Activated T-cell treated with anti-CD3 and anti-CD28 coated beads for 4 hours (primary cell): ENCODE results near the gene KRABD2.
"Not testable (repeated sequence)": the region's sequence is repeated elsewhere in the genome, so short reads cannot be mapped to it uniquely, and the experiment has no call there.

ENCODE experiments used
- DNase-seq: peaks from one replicate; pipeline ENCODE4 v3.0.0-alpha.2; 2020

The KRABD2 gene

DNA sequence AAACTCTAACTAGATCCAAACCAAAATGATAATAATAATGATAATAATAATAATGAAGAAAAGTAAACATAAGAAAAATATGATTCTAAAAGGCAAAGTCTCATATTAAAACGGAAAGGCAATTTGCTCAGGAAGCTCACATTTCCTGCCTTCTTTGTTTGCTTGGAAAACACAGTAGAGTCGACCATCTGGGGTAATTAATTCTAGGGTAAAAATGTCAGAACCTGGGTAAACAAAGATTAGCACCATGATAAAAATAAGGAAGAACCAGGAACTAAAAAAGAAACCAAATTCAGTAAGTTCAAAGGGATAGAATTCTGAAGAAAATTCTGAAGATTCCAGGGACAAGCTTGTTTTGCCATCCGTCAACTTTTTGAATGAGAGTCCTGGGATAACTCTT lies 16.2 kb downstream of the KRABD2 start:
- DNase-seq, result no peak

DNA sequence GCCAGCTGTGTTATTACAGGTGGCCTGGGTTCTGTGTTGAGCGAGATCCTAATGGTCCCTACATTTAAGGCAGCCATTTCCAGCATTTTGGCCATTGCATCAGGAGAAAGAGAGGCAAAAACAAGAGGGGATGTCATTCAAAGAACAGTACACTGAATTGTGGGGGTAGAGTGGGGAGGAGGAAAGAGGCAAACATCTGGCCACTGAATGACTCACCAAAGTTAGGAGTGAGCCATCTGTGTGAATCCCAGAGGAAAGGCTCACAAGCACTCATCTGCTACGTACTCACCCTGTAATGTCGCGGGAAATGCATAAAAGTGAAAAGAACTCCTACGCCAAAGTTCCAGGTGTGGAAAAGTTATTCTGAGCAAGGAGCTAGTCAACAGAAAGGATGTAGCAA lies 16.7 kb downstream of the KRABD2 start:
- DNase-seq, result no peak

GRCh38 chr17:8357910-8358309 lies 18.6 kb downstream of the KRABD2 start:
- DNase-seq, result no peak

- DNase-seq, result no peak
Measured at GRCh38 chr17:8354236-8354635, 22.3 kb downstream of the KRABD2 start.

DNA sequence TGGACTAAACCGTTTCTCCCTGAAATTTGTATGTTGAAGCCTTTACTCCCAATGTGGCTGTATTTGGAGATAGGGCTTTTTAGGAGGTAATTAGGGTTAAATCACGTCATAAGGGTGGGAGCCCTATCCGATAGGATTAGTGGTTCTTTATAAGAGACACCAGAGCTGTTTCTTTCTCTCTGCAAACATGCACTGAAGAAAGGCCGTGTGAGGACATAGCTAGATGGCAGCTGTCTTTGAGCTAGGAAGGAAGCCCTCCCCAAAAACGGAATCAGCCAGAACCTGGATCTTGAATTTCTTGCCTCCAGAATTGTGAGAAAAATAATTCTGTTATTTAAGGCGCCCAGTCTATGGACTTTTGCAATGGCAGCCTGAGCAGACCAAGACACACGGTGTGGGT lies 22.8 kb downstream of the KRABD2 start:
- DNase-seq, result no peak

DNA sequence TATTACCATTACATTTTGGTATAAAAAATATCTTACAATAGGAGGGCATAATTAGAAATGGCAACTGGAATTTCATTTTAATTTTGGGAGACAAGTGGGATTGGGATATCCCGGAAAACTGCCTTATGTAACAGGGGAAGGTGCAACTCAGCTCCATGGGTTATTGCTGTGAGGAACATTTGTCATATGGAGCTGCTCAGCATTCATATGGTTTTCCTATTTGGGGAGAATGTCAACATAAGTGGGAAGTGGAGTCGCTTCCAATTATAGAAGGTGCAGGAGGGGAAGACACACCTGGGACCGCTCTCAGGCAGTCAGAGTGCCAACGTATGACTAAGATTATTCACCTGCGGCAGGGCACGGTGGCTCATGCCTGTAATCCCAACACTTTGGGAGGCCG lies 26.2 kb downstream of the KRABD2 start:
- no peak for DNase-seq

- DNase-seq, result not testable (repeated sequence)
Measured at GRCh38 chr17:8347001-8347400, 29.5 kb downstream of the KRABD2 start.

GRCh38 chr17:8345951-8346665 lies 30.4 kb downstream of the KRABD2 start:
- no peak for DNase-seq

DNA sequence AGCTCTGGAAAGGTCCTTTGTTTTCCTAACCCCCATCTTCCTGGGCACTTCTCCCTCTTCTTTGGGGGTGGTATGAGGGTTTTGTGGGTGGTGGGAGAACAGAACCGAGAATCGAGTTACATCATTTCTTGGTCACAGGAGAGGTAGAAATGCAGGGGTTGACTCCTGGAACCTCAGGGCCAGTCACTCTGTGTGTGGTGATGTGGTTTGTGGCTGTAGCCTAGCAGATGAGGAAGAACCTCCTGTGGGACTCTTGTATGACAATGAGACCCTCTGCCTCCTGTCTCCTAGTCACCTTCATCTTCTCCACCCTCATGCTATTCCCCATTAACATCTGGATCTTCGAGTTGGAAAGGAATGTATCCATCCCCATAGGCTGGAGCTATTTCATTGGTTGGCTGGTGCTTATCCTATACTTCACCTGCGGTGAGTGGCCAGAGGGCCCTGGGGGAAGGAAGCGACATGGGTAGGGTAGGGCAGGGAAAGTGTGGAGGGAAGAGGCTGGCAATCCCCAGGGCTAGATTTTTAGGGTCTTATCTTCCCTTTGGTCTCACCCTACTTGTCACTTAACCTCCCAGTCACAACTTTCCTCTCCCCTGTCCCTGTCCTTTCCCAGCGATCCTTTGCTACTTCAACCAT lies 31.3 kb downstream of the KRABD2 start:
- no peak for DNase-seq

- DNase-seq, result no peak
Measured at GRCh38 chr17:8341456-8341855, 35.0 kb downstream of the KRABD2 start.

DNA sequence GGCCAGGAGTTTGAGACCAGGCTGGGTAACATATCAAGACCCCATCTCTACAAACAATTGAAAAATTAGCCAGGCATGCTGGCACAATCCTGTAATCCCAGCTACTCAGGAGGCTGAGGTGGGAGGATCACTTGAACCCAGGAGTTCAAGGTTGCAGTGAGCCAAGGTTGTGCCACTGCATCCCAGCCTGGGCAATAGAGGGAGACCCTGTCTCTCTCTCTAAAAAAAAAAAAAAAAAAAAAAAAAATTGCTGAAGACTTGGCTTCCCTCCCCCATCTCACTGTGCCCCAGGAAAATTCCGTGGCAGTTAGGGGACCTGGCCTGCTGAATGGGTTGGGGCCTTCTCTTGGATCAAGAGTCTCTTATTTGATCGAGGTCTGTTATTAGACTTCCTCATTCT lies 37.0 kb downstream of the KRABD2 start, which contains the start of gene ODF4:
Gene ODF4 (plus strand): TSS at position 301 of the 400 bp plus-strand sequence. CDS start 212 bp downstream, outside the sequence.
- DNase-seq, result no peak

GRCh38 chr17:8338753-8339140 lies 37.8 kb downstream of the KRABD2 start:
- DNase-seq, result no peak

- DNase-seq, result no peak
Measured at GRCh38 chr17:8337802-8338752, 38.4 kb downstream of the KRABD2 start.

GRCh38 chr17:8333281-8333680 lies 43.2 kb downstream of the KRABD2 start:
- no peak for DNase-seq

DNA sequence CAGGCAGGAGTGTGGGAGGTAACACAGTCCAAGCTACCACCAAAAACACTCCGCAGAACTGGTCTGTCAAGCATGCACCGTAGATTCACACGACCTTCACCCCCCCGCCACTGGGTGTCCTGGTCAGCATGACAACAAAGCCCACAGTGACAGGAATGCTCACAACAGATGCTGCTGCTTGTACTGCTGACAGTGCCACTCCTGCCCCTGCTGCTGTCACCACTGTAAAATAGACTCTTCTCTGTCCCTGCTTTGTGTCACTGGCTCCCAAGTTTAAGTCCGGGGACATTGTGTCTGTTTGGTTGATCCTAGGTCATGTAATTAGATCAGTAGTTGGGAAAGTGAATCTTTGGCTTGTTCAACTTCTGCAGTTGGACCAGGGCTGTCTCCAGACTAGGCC lies 43.8 kb downstream of the KRABD2 start:
- no peak for DNase-seq

GRCh38 chr17:8332128-8332527 lies 44.4 kb downstream of the KRABD2 start:
- DNase-seq, result no peak

DNA sequence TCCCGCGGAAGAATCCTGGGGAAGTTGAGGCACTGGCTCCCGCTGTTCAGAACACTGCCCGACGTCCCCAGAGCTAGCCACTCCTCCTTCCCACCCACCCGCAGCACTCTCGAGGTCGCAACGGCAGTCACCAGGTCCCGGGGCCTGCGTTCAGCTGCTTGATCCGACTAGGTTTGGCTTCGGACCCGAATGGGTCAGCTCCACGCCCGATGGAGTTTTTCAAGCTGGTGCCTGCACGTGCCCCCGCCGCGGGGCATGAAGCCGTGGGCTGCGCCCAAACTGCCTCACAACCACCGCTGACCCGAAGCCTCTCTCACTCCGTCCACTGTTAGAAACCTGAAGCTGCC lies 49.2 kb downstream of the KRABD2 start:
- no peak for DNase-seq
